B cell (primary cell): ENCODE measurements around the gene RALGAPA2.

Source experiments
- EZH2 ChIP-seq: IDR thresholded peaks from 2 replicates; pipeline ENCODE4 v1.6.1; 2012; ENCODE audit warnings: borderline replicate concordance, low read depth, mild to moderate bottlenecking, moderate library complexity, low read length; ENCODE audit not compliant: insufficient read depth, poor library complexity, severe bottlenecking
- TF ChIP-seq, protein P1 (sequence below): fragments of 200-600 bp; IDR thresholded peaks from one replicate; pipeline ENCODE4 v1.8.0; 2022; ENCODE audit warnings: antibody characterized with exemption, mild to moderate bottlenecking

GRCh38 chr20:20604357-20604756 lies 108.1 kb downstream of the RALGAPA2 start:
- no peak for TF ChIP-seq EZH2
- TF ChIP-seq, protein P1, sequence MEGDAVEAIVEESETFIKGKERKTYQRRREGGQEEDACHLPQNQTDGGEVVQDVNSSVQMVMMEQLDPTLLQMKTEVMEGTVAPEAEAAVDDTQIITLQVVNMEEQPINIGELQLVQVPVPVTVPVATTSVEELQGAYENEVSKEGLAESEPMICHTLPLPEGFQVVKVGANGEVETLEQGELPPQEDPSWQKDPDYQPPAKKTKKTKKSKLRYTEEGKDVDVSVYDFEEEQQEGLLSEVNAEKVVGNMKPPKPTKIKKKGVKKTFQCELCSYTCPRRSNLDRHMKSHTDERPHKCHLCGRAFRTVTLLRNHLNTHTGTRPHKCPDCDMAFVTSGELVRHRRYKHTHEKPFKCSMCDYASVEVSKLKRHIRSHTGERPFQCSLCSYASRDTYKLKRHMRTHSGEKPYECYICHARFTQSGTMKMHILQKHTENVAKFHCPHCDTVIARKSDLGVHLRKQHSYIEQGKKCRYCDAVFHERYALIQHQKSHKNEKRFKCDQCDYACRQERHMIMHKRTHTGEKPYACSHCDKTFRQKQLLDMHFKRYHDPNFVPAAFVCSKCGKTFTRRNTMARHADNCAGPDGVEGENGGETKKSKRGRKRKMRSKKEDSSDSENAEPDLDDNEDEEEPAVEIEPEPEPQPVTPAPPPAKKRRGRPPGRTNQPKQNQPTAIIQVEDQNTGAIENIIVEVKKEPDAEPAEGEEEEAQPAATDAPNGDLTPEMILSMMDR, result no peak
